ENCODE results near the gene DHX9.

Gene DHX9

DNA sequence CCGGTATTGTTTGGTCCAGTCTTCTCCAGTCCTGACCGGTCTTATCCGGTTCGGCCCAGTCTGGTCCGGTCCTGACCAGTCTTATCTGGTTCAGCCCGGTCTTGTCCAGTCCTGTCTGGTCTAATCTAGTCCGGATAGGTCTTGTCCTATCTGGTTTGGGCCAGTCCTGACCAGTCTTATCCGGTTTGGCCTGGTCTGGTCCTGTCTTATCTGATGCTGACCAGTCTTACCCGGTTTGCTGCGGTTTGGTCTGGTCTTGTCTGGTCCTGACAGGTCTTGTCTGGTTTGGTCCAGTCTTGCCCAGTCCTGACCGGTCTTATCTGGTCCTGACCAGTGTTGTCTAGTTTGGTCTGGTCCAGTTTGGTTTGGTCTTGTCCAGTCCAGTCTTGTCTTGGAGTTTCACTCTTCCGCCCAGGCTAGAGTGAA is 30.1 kb downstream of the DHX9 start:
- TF ChIP-seq, protein P1, sequence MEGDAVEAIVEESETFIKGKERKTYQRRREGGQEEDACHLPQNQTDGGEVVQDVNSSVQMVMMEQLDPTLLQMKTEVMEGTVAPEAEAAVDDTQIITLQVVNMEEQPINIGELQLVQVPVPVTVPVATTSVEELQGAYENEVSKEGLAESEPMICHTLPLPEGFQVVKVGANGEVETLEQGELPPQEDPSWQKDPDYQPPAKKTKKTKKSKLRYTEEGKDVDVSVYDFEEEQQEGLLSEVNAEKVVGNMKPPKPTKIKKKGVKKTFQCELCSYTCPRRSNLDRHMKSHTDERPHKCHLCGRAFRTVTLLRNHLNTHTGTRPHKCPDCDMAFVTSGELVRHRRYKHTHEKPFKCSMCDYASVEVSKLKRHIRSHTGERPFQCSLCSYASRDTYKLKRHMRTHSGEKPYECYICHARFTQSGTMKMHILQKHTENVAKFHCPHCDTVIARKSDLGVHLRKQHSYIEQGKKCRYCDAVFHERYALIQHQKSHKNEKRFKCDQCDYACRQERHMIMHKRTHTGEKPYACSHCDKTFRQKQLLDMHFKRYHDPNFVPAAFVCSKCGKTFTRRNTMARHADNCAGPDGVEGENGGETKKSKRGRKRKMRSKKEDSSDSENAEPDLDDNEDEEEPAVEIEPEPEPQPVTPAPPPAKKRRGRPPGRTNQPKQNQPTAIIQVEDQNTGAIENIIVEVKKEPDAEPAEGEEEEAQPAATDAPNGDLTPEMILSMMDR (IDR thresholded peaks at IDR 0.05; ENCODE audit: low read depth, low read length) = no peak
- no peak for DNase-seq (ENCODE audit: extremely low read depth, low read depth)

DNA sequence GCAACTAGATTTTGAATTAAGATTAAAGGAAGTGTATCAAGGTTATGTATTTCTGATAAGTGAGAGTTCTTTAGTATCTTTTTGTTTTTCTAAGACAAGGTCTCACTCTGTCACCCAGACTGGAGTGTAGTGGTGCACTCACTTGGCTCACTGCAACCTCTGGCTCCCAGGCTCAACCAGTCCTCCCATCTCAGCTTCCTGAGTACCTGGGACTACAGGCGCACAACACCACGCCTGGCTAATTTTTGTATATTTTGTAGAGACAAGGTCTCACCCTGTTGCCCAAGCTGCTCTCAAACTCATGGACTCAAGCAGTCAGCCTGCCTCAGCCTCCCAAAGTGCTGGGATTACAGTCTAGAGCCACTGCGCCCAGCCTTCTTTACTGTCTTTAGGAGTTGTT is 33.7 kb downstream of the DHX9 start:
- TF ChIP-seq, protein P1 (IDR thresholded peaks at IDR 0.05; ENCODE audit: low read depth, low read length) = no peak
- no peak for DNase-seq (ENCODE audit: extremely low read depth, low read depth)

DNA sequence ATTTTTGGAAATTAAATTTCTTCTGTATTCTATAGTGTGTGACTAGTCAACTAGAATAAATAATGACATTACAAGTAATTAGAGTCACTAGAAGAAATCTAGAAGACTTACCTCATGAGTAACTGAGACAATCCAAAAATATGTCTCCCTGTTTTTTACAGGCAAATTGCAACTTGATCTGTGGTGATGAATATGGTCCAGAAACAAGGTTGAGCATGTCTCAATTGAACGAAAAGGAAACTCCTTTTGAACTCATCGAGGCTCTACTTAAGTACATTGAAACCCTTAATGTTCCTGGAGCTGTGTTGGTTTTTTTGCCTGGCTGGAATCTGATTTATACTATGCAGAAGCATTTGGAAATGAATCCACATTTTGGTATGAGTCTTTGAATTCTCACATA is 36.7 kb downstream of the DHX9 start:
- TF ChIP-seq, protein P1 (IDR thresholded peaks at IDR 0.05; ENCODE audit: low read depth, low read length) = no peak
- DNase-seq (ENCODE audit: extremely low read depth, low read depth) = no peak

DNA sequence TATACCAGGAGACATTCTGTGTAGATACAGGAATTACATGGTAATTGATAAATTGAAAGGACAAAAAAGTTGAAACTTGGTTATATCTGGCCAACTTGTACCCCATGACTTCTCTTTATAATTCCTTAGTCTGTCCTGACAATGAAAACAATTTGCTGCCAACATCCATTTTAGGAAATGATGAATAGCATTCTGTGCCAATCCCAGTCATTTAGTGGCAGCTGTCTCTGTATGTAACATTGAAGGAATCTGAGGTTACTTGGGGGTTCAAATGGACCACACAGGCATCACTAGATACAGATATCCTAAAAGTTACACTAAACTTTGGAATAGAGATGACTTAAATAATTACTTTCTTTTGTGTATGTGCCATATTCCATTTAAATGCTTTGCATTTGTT is 38.2 kb downstream of the DHX9 start:
- TF ChIP-seq, protein P1 (IDR thresholded peaks at IDR 0.05; ENCODE audit: low read depth, low read length) = no peak
- DNase-seq (ENCODE audit: extremely low read depth, low read depth) = no peak

DNA sequence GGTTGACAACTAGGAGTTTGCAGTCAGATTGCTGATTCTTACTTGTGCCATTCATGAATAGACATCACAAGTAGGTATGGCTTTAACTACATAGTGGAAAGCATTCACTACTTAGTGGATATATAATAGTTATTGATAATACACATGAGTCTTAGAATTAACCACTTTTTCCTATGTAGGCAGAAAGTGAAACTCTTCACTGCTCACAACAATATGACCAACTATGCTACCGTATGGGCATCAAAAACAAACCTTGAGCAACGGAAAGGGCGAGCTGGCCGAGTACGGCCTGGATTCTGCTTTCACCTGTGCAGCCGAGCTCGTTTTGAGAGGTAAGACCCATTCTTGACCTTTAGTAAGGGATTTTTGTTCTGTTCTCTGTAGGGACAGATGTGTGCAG is 38.7 kb downstream of the DHX9 start:
- TF ChIP-seq, protein P1 (IDR thresholded peaks at IDR 0.05; ENCODE audit: low read depth, low read length) = no peak
- DNase-seq (ENCODE audit: extremely low read depth, low read depth) = no peak

DNA sequence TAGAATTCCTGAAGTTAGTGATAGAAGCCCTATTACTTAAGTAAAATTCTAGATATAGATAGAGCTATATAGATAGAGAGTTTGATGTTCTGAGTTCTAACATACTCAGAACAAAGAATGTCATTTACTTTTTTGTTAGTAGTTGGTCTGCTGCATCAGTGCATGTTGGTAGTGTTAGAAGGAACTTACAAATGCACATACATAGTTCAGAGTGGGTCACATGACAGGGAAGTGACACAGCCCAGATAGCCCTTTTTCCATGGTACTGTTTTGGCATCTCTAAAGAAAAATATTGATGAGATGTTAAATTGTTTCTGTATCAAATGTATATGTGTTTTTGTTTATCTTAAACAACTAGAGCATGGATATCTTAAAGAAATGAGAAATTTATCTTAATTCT is 45.7 kb downstream of the DHX9 start:
- DNase-seq (ENCODE audit: extremely low read depth, low read depth) = no peak
- TF ChIP-seq, protein P1 (IDR thresholded peaks at IDR 0.05; ENCODE audit: low read depth, low read length) = no peak

DNA sequence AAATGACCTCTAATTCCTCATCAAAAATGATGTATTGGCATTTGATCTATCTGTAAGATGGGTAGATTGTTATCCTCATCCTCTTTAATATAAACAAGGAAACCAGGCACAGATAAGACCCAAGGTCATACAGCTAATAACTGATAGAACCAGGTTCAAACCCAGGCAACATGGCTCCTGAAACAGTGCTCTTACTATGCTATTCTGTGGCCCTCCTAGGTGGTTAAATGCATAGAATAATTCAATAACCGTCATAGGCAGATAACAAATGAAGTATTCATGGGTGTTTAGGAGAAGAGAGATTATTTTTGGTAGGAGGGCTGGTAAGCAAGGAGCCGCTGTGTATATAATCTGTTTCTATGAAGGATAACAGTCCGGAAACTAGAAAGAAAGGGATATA is 46.4 kb downstream of the DHX9 start:
- no peak for DNase-seq (ENCODE audit: extremely low read depth, low read depth)
- TF ChIP-seq, protein P1 (IDR thresholded peaks at IDR 0.05; ENCODE audit: low read depth, low read length) = no peak

Measured in AG09319 (cell line).